GM23338 (cell line): Measurements from ENCODE around the gene TAS2R1. TPM values are rescaled to one million over a fixed set of nuclear protein-coding genes. Genes with fewer than 3 reads are reported as not detected.

Experiments used
- ATAC-seq: fragments of 200-7000 bp; cut with Tn5 transposase; 3 replicates; pipeline ENCODE4 v1.9.1; 2020
- DNase-seq: peaks from one replicate; pipeline ENCODE4 v3.0.0-alpha.2; 2015; ENCODE audit warnings: low spot score
- H2AFZ ChIP-seq: fragments of 200-600 bp; sonication (generic); 2 replicates; pipeline ENCODE4 v1.8.0; 2016; ENCODE audit warnings: antibody characterized with exemption, mild to moderate bottlenecking, moderate library complexity
- H3F3A ChIP-seq: fragments of 200-600 bp; sonication (generic); replicated peaks from 2 replicates; pipeline ENCODE4 v1.8.0; 2017; ENCODE audit warnings: antibody characterized with exemption, mixed run types, low read depth
- H3K27ac ChIP-seq: fragments of 200-600 bp; sonication (generic); 2 replicates; pipeline ENCODE4 v1.6.1; 2016; ENCODE audit warnings: low read depth
- H3K27me3 ChIP-seq: fragments of 200-600 bp; sonication (generic); 2 replicates; pipeline ENCODE4 v1.8.0; 2016; ENCODE audit warnings: mild to moderate bottlenecking, mixed run types, moderate library complexity; ENCODE audit not compliant: insufficient read depth
- H3K36me3 ChIP-seq: fragments of 200-600 bp; sonication (generic); 2 replicates; pipeline ENCODE4 v1.8.0; 2016; ENCODE audit warnings: mild to moderate bottlenecking; ENCODE audit not compliant: insufficient read depth
- H3K4me1 ChIP-seq: fragments of 200-600 bp; sonication (generic); 2 replicates; pipeline ENCODE4 v1.8.0; 2016; ENCODE audit warnings: mild to moderate bottlenecking, moderate library complexity; ENCODE audit not compliant: insufficient read depth
- H3K4me2 ChIP-seq: fragments of 200-600 bp; sonication (generic); 2 replicates; pipeline ENCODE4 v1.7.1; 2017; ENCODE audit warnings: mixed run types
- H3K4me3 ChIP-seq: fragments of 200-600 bp; sonication (generic); 2 replicates; pipeline ENCODE4 v1.6.1; 2016; ENCODE audit warnings: mixed run types
- H3K79me2 ChIP-seq: fragments of 200-600 bp; sonication (generic); replicated peaks from 2 replicates; pipeline ENCODE4 v1.8.0; 2017; ENCODE audit warnings: mild to moderate bottlenecking; ENCODE audit not compliant: insufficient read depth
- H3K9me2 ChIP-seq: fragments of 200-600 bp; sonication (generic); 2 replicates; pipeline ENCODE4 v1.8.0; 2017; ENCODE audit not compliant: insufficient read depth
- H4K20me1 ChIP-seq: fragments of 200-600 bp; sonication (generic); replicated peaks from 2 replicates; pipeline ENCODE4 v1.8.0; 2017; ENCODE audit warnings: mild to moderate bottlenecking; ENCODE audit not compliant: insufficient read depth
- H3K27ac Mint-ChIP-seq: 2 replicates; pipeline ENCODE4 v1.8.0; 2020; ENCODE audit warnings: inconsistent platforms, mild to moderate bottlenecking, moderate library complexity, mixed read lengths
- H3K27me3 Mint-ChIP-seq: 3 replicates; pipeline ENCODE4 v1.8.0; 2022; ENCODE audit warnings: low read depth, mild to moderate bottlenecking, moderate library complexity, mixed read lengths, inconsistent platforms; ENCODE audit not compliant: insufficient read depth, poor library complexity
- H3K36me3 Mint-ChIP-seq: 3 replicates; pipeline ENCODE4 v1.8.0; 2021; ENCODE audit warnings: low read depth, mild to moderate bottlenecking, inconsistent platforms, moderate library complexity, mixed read lengths
- H3K4me1 Mint-ChIP-seq: 3 replicates; pipeline ENCODE4 v1.8.0; 2020; ENCODE audit warnings: mild to moderate bottlenecking, inconsistent platforms, mixed read lengths
- H3K4me3 Mint-ChIP-seq: 3 replicates; pipeline ENCODE4 v1.8.0; 2021; ENCODE audit warnings: moderate library complexity, mild to moderate bottlenecking, inconsistent platforms, mixed read lengths
- H3K9me3 Mint-ChIP-seq: 3 replicates; pipeline ENCODE4 v1.8.0; 2020; ENCODE audit warnings: moderate library complexity, mild to moderate bottlenecking, inconsistent platforms, mixed read lengths
- JUNB ChIP-seq: IDR thresholded peaks from one replicate; pipeline ENCODE4 v1.6.1; 2016; ENCODE audit warnings: antibody characterized with exemption; ENCODE audit not compliant: unreplicated experiment
- STAT1 ChIP-seq: IDR thresholded peaks from one replicate; pipeline ENCODE4 v1.6.1; 2016; ENCODE audit warnings: antibody characterized with exemption; ENCODE audit not compliant: unreplicated experiment
- ZNF462 ChIP-seq: fragments of 250-450 bp; sonication (Bioruptor Pico); IDR thresholded peaks from 2 replicates; pipeline ENCODE4 v1.5.0; 2020; ENCODE audit warnings: mild to moderate bottlenecking, moderate library complexity
- polyA plus RNA-seq: library from polyadenylated mRNA; unstranded; fragments of >200 nt; fragmentation: Nextera tagmentation; extraction: Ambion mirVana; gene quantifications from 2 replicates; pipeline ENCODE4 v1.2.1, GENCODE V29; 2016
- total RNA-seq: library from RNA; depleted of rRNA; stranded (reverse); fragments of >200 nt; shearing (Covaris generic); gene quantifications from 2 replicates; pipeline ENCODE4 v1.2.3, GENCODE V29; 2014
- TF ChIP-seq, protein P1 (sequence below): IDR thresholded peaks from 2 replicates; pipeline ENCODE4 v1.6.1; 2016; ENCODE audit warnings: antibody characterized with exemption

Gene TAS2R1
- total and polyA plus RNA-seq, 2 experiments from 2014 or later: 0.19 TPM; not detected in 1

DNA sequence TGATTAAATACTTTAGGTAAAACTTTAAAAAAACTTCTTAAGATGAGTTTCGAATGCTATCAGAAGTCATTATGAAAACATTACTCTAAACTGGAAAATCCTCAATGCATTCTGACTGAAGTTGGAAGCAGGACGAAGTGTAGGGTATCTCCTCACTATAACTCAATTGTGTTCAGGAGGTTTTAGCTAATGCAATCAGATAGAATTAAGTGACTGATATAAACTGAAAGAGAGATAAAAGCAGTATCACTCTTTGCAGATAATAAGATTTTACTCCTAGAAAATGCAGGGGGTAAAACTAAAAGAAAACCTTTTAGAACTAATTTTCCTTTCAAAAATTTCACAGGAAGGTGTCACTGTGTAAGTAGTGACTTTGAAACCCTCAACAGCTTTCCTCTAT lies 22.1 kb downstream of the TAS2R1 start:
- Histone ChIP-seq H3K36me3 (no peaks in the 10 kb centered on the region), H3K27ac (no peak overlapping the region), H2AFZ (no peak overlapping the region), H3K27me3 (no peaks in the 10 kb centered on the region), H3K4me1 (no peaks in the 10 kb centered on the region), H3F3A (no peaks in the 10 kb centered on the region), H3K4me2 (no peak overlapping the region), H3K9me2 (peaks cover 18% of the 10 kb centered on the region), H4K20me1 (no peaks in the 10 kb centered on the region), H3K4me3 (no peak overlapping the region), H3K79me2 (no peaks in the 10 kb centered on the region)
- Mint-ChIP-seq H3K36me3 (no peaks in the 10 kb centered on the region; the same call in 2 of the 3 replicates), H3K9me3 (peaks cover 2% of the 10 kb centered on the region; the same call in 1 of the 3 replicates), H3K27me3 (no peaks in the 10 kb centered on the region), H3K27ac (no peak overlapping the region), H3K4me1 (no peaks in the 10 kb centered on the region), H3K4me3 (no peak overlapping the region)
- ATAC-seq: no peak
- DNase-seq: no peak
- TF ChIP-seq, protein P1, sequence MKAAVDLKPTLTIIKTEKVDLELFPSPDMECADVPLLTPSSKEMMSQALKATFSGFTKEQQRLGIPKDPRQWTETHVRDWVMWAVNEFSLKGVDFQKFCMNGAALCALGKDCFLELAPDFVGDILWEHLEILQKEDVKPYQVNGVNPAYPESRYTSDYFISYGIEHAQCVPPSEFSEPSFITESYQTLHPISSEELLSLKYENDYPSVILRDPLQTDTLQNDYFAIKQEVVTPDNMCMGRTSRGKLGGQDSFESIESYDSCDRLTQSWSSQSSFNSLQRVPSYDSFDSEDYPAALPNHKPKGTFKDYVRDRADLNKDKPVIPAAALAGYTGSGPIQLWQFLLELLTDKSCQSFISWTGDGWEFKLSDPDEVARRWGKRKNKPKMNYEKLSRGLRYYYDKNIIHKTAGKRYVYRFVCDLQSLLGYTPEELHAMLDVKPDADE: no peak
- no peak for TF ChIP-seq STAT1
- TF ChIP-seq JUNB: no peak
- TF ChIP-seq ZNF462 (CRISPR knock-in tag): no peak
